ENCODE measurements around the gene HSD17B8. TPM values are rescaled to one million over a fixed set of nuclear protein-coding genes. Genes with fewer than 3 reads are reported as not detected.

HSD17B8 gene
- polyA plus RNA-seq, 1 of the 3 experiments (the other 2 are of a cell fraction), result 37.5 TPM

- Histone ChIP-seq H3K27ac (ENCODE audit: low read depth in 2 of 2, low read length in 1 of 2) (peak overlapping the region in 1 of 2 experiments; percentile 3; a peak in 1 of 4 replicates), H3K9me3 (no peaks in the 10 kb centered on the region), H4K20me1 (ENCODE audit: insufficient read depth) (no peaks in the 10 kb centered on the region), H3K9me2 (no peaks in the 10 kb centered on the region), H3K4me3 (ENCODE audit: low read depth in 2 of 2, low read length in 1 of 2) (peak overlapping the region; percentile 57 to 66), H3K27me3 (ENCODE audit: insufficient read depth) (no peaks in the 10 kb centered on the region), H3K4me2 (peak overlapping the region; percentile 94), H3K9ac (peak overlapping the region; percentile 31; the same call in 1 of the 2 replicates), H3F3A (replicated peaks; ENCODE audit: insufficient read depth) (peaks cover 3% of the 10 kb centered on the region), H2AFZ (ENCODE audit: low read depth) (peak overlapping the region; percentile 66; the same call in 1 of the 2 replicates), H3K4me1 (ENCODE audit: control insufficient read depth in 1 of 2, insufficient read depth in 2 of 2, low read depth in 1 of 2, low read length in 1 of 2) (peaks cover 4 to 25% of the 10 kb centered on the region in 2 experiments; a peak in 3 of 4 replicates), H3K79me2 (ENCODE audit: insufficient read depth) (peaks cover 9% of the 10 kb centered on the region; the same call in 1 of the 2 replicates), H3K36me3 (replicated peaks in 1 of 2; ENCODE audit: control insufficient read depth in 1 of 2, insufficient read depth in 2 of 2, low read length in 1 of 2) (peaks cover 10 to 19% of the 10 kb centered on the region in 2 experiments)
- ChIA-PET POLR2A (interaction anchor here (0.6 to 1.4 kb wide), 2 partner anchors 16 to 36 kb away, joined by 3 to 4 read pairs; no protein-coding TSS in a partner anchor), CTCF (interaction anchor here (1.0 to 2.7 kb wide), 4 partner anchors 30 to 51 kb away, joined by 3 to 9 read pairs (median 4); no protein-coding TSS in a partner anchor)
- no peak for DNase-seq
- TF ChIP-seq USF1 (IDR thresholded peaks at IDR 0.05; ENCODE audit: borderline replicate concordance, low read depth) (no peak), GATA2 (CRISPR knock-in tag; IDR thresholded peaks at IDR 0.05) (no peak), YY1 (IDR thresholded peaks at IDR 0.05; ENCODE audit: low read depth) (no peak), GABPA (IDR thresholded peaks at IDR 0.05; ENCODE audit: low read depth) (no peak), MAX (IDR thresholded peaks at IDR 0.05; ENCODE audit: low read depth) (no peak), CTCF (IDR thresholded peaks at IDR 0.05) (no peak), PBX3 (IDR thresholded peaks at IDR 0.05) (no peak), RAD21 (IDR thresholded peaks at IDR 0.05; ENCODE audit: low read length) (no peak), USF2 (IDR thresholded peaks at IDR 0.05; ENCODE audit: borderline replicate concordance, low read depth, low read length) (no peak), ELF1 (IDR thresholded peaks at IDR 0.05) (no peak), CHD2 (IDR thresholded peaks at IDR 0.05; ENCODE audit: low read length, partially characterized antibody) (no peak), EP300 (IDR thresholded peaks at IDR 0.05; ENCODE audit: borderline replicate concordance in 1 of 2, low read depth in 1 of 2, low read length in 1 of 2) (no peak), EZH2phosphoT487 (IDR thresholded peaks at IDR 0.05; ENCODE audit: borderline replicate concordance, low read depth) (no peak), RXRA (IDR thresholded peaks at IDR 0.05; ENCODE audit: borderline replicate concordance, low read depth) (no peak), TCF12 (IDR thresholded peaks at IDR 0.05) (no peak), IRF3 (IDR thresholded peaks at IDR 0.05; ENCODE audit: low read depth, low read length) (no peak), FOXJ3 (CRISPR knock-in tag; IDR thresholded peaks at IDR 0.05) (no peak)
- WGBS (ENCODE audit: low lambda C conversion rate), result 15% methylated on average over 6 of the region's 6 CpGs
Measured at GRCh38 chr6:33212857-33213165, 8.4 kb downstream of the HSD17B8 start.

Data from SK-N-SH (cell line).